ENCODE results near the gene CYP11A1.

CYP11A1 gene

GRCh38 chr15:74326746-74327145 lies 40.7 kb downstream of the CYP11A1 start:
- no peaks in the 10 kb centered on the region for H3K9me3 ChIP-seq (ENCODE audit: control insufficient read depth, low read length)
- H3K4me2 ChIP-seq (ENCODE audit: low read length), result no peak overlapping the region
- H3K36me3 ChIP-seq (ENCODE audit: control insufficient read depth, insufficient read depth, low read length), result no peaks in the 10 kb centered on the region
- no peak overlapping the region for H3K9ac ChIP-seq
- H3K4me1 ChIP-seq, result no peaks in the 10 kb centered on the region
- no peak for TF ChIP-seq CTCF (IDR thresholded peaks at IDR 0.05)
- no peaks in the 10 kb centered on the region for H3K27me3 ChIP-seq (ENCODE audit: control insufficient read depth, insufficient read depth, low read length)
- no peaks in the 10 kb centered on the region for H3K79me2 ChIP-seq
- H3K4me3 ChIP-seq (ENCODE audit: low read depth, low read length), result no peak overlapping the region
- no peak overlapping the region for H3K27ac ChIP-seq
- H2AFZ ChIP-seq, result no peak overlapping the region

GRCh38 chr15:74324714-74325113 lies 42.7 kb downstream of the CYP11A1 start:
- Histone ChIP-seq H3K9ac (no peak overlapping the region), H3K27ac (no peak overlapping the region), H3K4me3 (ENCODE audit: low read depth, low read length) (no peak overlapping the region), H3K79me2 (no peaks in the 10 kb centered on the region), H2AFZ (no peak overlapping the region), H3K27me3 (ENCODE audit: control insufficient read depth, insufficient read depth, low read length) (no peaks in the 10 kb centered on the region), H3K9me3 (ENCODE audit: control insufficient read depth, low read length) (no peaks in the 10 kb centered on the region), H3K36me3 (ENCODE audit: control insufficient read depth, insufficient read depth, low read length) (no peaks in the 10 kb centered on the region), H3K4me1 (no peaks in the 10 kb centered on the region), H3K4me2 (ENCODE audit: low read length) (no peak overlapping the region)
- TF ChIP-seq CTCF (IDR thresholded peaks at IDR 0.05), result no peak

GRCh38 chr15:74322558-74323180 lies 44.8 kb downstream of the CYP11A1 start:
- no peak overlapping the region for H3K9ac ChIP-seq
- no peak overlapping the region for H3K27ac ChIP-seq
- H2AFZ ChIP-seq, result no peak overlapping the region
- H3K4me2 ChIP-seq (ENCODE audit: low read length), result no peak overlapping the region
- H3K9me3 ChIP-seq (ENCODE audit: control insufficient read depth, low read length), result no peaks in the 10 kb centered on the region
- H3K36me3 ChIP-seq (ENCODE audit: control insufficient read depth, insufficient read depth, low read length), result no peaks in the 10 kb centered on the region
- no peaks in the 10 kb centered on the region for H3K4me1 ChIP-seq
- no peaks in the 10 kb centered on the region for H3K79me2 ChIP-seq
- H3K27me3 ChIP-seq (ENCODE audit: control insufficient read depth, insufficient read depth, low read length), result no peaks in the 10 kb centered on the region
- TF ChIP-seq CTCF (IDR thresholded peaks at IDR 0.05), result peak; percentile 54
- H3K4me3 ChIP-seq (ENCODE audit: low read depth, low read length), result no peak overlapping the region

- Histone ChIP-seq H3K27ac (no peak overlapping the region), H3K4me3 (ENCODE audit: low read depth, low read length) (no peak overlapping the region), H3K79me2 (no peaks in the 10 kb centered on the region), H3K9me3 (ENCODE audit: control insufficient read depth, low read length) (no peaks in the 10 kb centered on the region), H3K4me1 (no peaks in the 10 kb centered on the region), H3K4me2 (ENCODE audit: low read length) (no peak overlapping the region), H2AFZ (no peak overlapping the region), H3K9ac (no peak overlapping the region), H3K36me3 (ENCODE audit: control insufficient read depth, insufficient read depth, low read length) (no peaks in the 10 kb centered on the region), H3K27me3 (ENCODE audit: control insufficient read depth, insufficient read depth, low read length) (no peaks in the 10 kb centered on the region)
- TF ChIP-seq CTCF (IDR thresholded peaks at IDR 0.05), result no peak
Observed at GRCh38 chr15:74320352-74321247, 46.8 kb downstream of the CYP11A1 start.
